ENCODE results near the gene PVALB. TPM values are rescaled to one million over a fixed set of nuclear protein-coding genes. Genes with fewer than 3 reads are reported as not detected.

Gene PVALB
- total and polyA plus RNA-seq, 2 donors (not counting 3 experiments of a cell fraction or from before 2014, with no cell fraction given) = not detected

- Histone ChIP-seq H3K79me2 (ENCODE audit: control insufficient read depth, insufficient read depth, low read length) (no peaks in the 10 kb centered on the region), H3K9me3 (replicated peaks; ENCODE audit: control insufficient read depth, insufficient read depth, low read length) (no peaks in the 10 kb centered on the region), H2AFZ (ENCODE audit: low read depth, low read length) (no peak overlapping the region), H3K4me3 (replicated peaks in 1 of 3; ENCODE audit: insufficient read depth in 1 of 3, low read depth in 1 of 3, low read length in 3 of 3) (no peak overlapping the region), H3K27ac (ENCODE audit: insufficient read depth, low read depth, low read length) (no peak overlapping the region), H4K20me1 (replicated peaks; ENCODE audit: control insufficient read depth, extremely low read depth, insufficient read depth, low read length) (no peaks in the 10 kb centered on the region), H3K27me3 (ENCODE audit: control insufficient read depth in 2 of 2, insufficient read depth in 2 of 2, low read length in 2 of 2) (peaks cover 0 to 4% of the 10 kb centered on the region in 2 experiments), H3K9ac (replicated peaks; ENCODE audit: extremely low read depth, insufficient read depth, low read length) (no peak overlapping the region), H3K36me3 (ENCODE audit: control insufficient read depth in 2 of 2, extremely low read depth in 1 of 2, insufficient read depth in 2 of 2, low read length in 2 of 2) (no peaks in the 10 kb centered on the region), H3K4me2 (ENCODE audit: insufficient read depth, low read length) (no peak overlapping the region), H3K9me1 (replicated peaks; ENCODE audit: control insufficient read depth, extremely low read depth, insufficient read depth, low read length) (no peaks in the 10 kb centered on the region), H3K4me1 (ENCODE audit: control insufficient read depth, extremely low read depth, insufficient read depth, low read length) (no peaks in the 10 kb centered on the region)
- BruUV-seq (replicated peaks) = no TSS peak
- dilution Hi-C loops (cut with MboI; ENCODE audit: extremely low pct_ligation_motif_present, low sequenced_read_pairs) = no loop called here
- DNase-seq (ENCODE audit: low read depth, low spot score) (no peak), FAIRE-seq (no peak)
- ChIA-PET CTCF (interaction anchor here (0.8 to 6.4 kb wide), 9 partner anchors 12 to 226 kb away, joined by 3 to 75 read pairs (median 10); partner anchors contain the start of gene IFT27), POLR2A (no interaction called here)
- intact Hi-C loops (cut with micrococcal nuclease) = loop anchor here (2.0 to 5.0 kb wide), 2 partner anchors 19 to 214 kb away; no protein-coding TSS in a partner anchor
- no peak for TF ChIP-seq CTCF (IDR thresholded peaks at IDR 0.05; ENCODE audit: extremely low read depth in 1 of 2, insufficient read depth in 1 of 2, low read depth in 1 of 2, low read length in 2 of 2)
- TF ChIP-seq EZH2 (IDR thresholded peaks at IDR 0.05; ENCODE audit: borderline replicate concordance, low read depth, low read length, severe bottlenecking) = no peak
- no peak for TF ChIP-seq GATA2 (IDR thresholded peaks at IDR 0.05; ENCODE audit: insufficient read depth, insufficient read length, low read depth, low read length)
- TF ChIP-seq POLR2AphosphoS5 (IDR thresholded peaks at IDR 0.05; ENCODE audit: insufficient read depth, low read depth, low read length) = no peak
- no peak for TF ChIP-seq POLR2A (IDR thresholded peaks at IDR 0.05; ENCODE audit: low read depth, low read length)
- TF ChIP-seq MAX (IDR thresholded peaks at IDR 0.05; ENCODE audit: insufficient read depth, insufficient read length) = no peak
- TF ChIP-seq MYC (IDR thresholded peaks at IDR 0.05; ENCODE audit: low read depth, low read length) = no peak
- TF ChIP-seq JUN (IDR thresholded peaks at IDR 0.05; ENCODE audit: borderline replicate concordance, insufficient read depth, insufficient read length, low read depth) = no peak
- TF ChIP-seq FOS (IDR thresholded peaks at IDR 0.05; ENCODE audit: borderline replicate concordance, insufficient read depth, low read length) = no peak
Observed at GRCh38 chr22:36756031-36756430, 60.8 kb downstream of the PVALB start.
